ENCODE results near the gene CACNA1D. TPM values are rescaled to one million over a fixed set of nuclear protein-coding genes. Genes with fewer than 3 reads are reported as not detected.

The CACNA1D gene
- total RNA-seq, 1 experiment from 2014 or later = not detected

DNA sequence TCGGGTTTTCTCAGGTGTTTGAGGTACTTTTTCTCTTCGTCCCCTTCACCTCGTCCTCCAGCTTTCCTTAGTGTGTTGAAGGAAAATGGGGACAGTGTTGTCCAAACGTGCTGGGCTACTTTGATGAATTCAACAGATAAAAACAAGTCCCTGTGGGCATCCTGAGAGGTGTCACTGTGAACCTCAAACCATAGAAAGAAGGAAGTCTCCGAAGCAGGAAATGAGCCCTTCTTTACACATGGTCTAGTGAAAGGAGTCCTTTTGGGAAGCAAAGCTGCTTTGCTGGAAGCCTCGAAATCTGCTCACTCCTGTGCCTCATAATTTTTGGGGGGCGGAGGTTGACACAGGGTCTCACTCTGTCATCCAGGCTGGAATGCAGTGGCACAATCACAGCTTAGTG, 362.6 kb downstream of the CACNA1D start:
- Histone ChIP-seq H3K27ac (no peak overlapping the region), H3K4me3 (no peak overlapping the region), H3K9me3 (replicated peaks) (no peaks in the 10 kb centered on the region), H3K27me3 (replicated peaks) (no peaks in the 10 kb centered on the region), H3K36me3 (peaks cover 10% of the 10 kb centered on the region; the same call in 1 of the 2 replicates), H3K4me1 (replicated peaks) (no peaks in the 10 kb centered on the region)
- DNase-seq (ENCODE audit: low read depth in 1 of 2, low spot score in 2 of 2) = no peak

DNA sequence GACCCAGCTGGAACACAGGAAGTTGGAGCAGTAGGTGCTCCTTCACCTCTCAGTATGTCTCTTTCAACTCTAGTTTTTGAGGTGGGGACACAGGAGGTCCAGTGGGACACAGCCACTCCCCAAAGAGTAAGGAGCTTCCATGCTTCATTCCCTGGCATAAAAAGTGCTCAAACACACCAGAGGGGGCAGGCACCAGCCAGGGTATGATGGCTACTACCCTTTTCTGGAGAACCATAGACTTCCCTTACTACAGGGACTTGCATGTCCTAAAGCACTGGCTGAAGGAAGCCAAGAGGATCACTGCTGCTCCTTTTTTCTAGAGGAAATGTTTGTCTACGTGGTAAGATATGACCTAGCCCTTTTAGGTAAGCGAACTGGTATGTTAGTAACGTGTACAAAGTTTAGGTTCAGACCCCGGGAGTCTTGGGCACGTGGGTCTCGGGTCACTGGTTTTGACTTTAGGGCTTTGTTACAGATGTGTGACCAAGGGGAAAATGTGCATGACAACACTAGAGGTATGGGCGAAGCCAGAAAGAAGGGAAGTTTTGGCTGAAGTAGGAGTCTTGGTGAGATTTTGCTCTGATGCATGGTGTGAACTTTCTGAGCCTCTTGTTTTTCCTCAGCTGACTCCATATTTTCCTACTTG, 363.8 kb downstream of the CACNA1D start:
- DNase-seq (ENCODE audit: low read depth in 1 of 2, low spot score in 2 of 2) = no peak
- Histone ChIP-seq H3K36me3 (peaks cover 15% of the 10 kb centered on the region), H3K4me1 (replicated peaks) (no peaks in the 10 kb centered on the region), H3K27ac (no peak overlapping the region), H3K27me3 (replicated peaks) (no peaks in the 10 kb centered on the region), H3K9me3 (replicated peaks) (no peaks in the 10 kb centered on the region), H3K4me3 (no peak overlapping the region)

DNA sequence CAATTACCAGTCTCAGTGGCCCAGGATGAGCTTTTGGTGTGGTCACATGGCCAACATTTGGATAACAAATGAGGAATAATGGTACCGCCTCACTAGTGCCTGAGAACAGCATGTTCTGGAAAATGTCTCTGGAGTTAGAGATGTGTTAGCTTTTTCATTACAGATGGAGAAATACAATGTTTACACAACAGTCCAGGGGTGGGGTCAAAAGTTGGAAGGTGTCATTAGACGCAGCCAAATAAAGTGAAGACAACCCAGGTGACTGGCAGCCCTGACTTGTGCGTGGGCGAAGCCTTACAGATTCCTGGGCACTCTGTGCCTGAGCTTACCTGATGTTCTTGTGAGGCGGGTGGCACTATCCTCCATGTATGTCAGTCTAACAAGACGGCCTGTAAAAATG, 364.8 kb downstream of the CACNA1D start:
- no peak overlapping the region for H3K4me3 ChIP-seq
- no peaks in the 10 kb centered on the region for H3K9me3 ChIP-seq (replicated peaks)
- H3K27me3 ChIP-seq (replicated peaks) = no peaks in the 10 kb centered on the region
- H3K36me3 ChIP-seq = peaks cover 15% of the 10 kb centered on the region
- no peaks in the 10 kb centered on the region for H3K4me1 ChIP-seq (replicated peaks)
- no peak for DNase-seq (ENCODE audit: low read depth in 1 of 2, low spot score in 2 of 2)
- no peak overlapping the region for H3K27ac ChIP-seq

DNA sequence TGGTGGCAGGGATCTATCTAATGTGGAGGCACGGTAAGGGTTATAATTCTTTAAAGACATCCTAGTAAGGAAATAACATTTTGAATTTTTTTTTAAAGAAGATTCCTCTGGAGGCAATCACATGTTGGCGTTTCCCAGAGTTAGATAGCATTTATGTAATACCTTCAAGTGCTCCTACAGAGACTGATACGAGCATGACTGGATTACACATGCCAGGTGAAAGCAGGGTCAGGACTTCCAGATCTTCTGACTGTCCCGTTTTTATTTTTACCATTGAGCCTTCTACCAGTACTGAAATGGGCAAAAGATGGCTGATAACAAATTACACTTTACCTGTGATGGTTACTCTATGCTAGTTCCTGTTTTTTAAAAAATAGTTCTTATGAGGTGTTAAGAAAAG, 365.8 kb downstream of the CACNA1D start:
- DNase-seq (ENCODE audit: low read depth in 1 of 2, low spot score in 2 of 2) = no peak
- H3K27me3 ChIP-seq (replicated peaks) = no peaks in the 10 kb centered on the region

DNA sequence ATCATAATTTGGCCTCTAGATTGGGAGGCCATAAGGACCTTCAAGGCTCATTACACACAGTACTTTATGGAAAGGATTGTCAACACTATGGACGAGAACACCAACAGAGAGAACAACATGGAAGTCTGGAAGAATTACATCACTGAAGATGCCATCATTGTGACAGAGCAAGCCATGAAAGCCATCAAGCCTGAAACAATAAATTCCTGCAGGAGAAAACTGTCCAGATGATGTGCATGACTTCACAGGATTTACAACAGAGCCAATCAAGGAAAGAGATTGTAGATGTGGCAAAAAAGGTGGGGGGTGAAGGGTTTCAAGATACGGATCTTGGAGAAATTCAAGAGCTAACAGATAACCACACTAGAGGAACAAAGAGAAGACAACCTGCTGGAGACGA, 367.8 kb downstream of the CACNA1D start:
- Histone ChIP-seq H3K4me1 (replicated peaks) (no peaks in the 10 kb centered on the region), H3K27me3 (replicated peaks) (no peaks in the 10 kb centered on the region), H3K27ac (no peak overlapping the region), H3K9me3 (replicated peaks) (no peaks in the 10 kb centered on the region), H3K4me3 (no peak overlapping the region), H3K36me3 (peaks cover 19% of the 10 kb centered on the region)
- DNase-seq (ENCODE audit: low read depth in 1 of 2, low spot score in 2 of 2) = no peak

More for the DNA sequence above, 365.8 kb downstream of the CACNA1D start:
- Histone ChIP-seq H3K4me3 (no peak overlapping the region), H3K27ac (no peak overlapping the region), H3K36me3 (peaks cover 15% of the 10 kb centered on the region), H3K9me3 (replicated peaks) (no peaks in the 10 kb centered on the region), H3K4me1 (replicated peaks) (no peaks in the 10 kb centered on the region)

DNA sequence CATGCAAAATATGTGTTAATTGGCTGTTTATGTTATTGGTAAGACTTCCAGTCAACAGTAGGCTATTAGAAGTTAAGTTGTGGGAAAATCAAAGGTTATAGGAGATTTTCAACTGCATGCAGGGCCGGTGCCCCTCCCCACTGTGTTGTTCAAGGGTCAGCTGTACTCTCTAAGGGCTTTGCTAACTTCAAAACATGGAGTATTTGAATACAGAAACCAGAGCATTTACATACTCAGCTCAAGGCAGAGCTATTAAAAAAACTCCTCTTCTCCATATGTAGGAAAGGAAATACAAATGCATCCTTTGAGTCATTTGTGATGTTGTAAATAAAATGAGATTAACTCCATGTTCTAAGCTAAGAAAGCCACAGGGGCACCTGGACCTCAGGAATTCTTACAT, 368.7 kb downstream of the CACNA1D start:
- no peak overlapping the region for H3K4me3 ChIP-seq

More for the DNA sequence above, 368.7 kb downstream of the CACNA1D start:
- no peaks in the 10 kb centered on the region for H3K27me3 ChIP-seq (replicated peaks)
- peaks cover 24% of the 10 kb centered on the region for H3K36me3 ChIP-seq
- DNase-seq (ENCODE audit: low read depth in 1 of 2, low spot score in 2 of 2) = no peak
- no peak overlapping the region for H3K27ac ChIP-seq
- no peaks in the 10 kb centered on the region for H3K9me3 ChIP-seq (replicated peaks)
- no peaks in the 10 kb centered on the region for H3K4me1 ChIP-seq (replicated peaks)

Other genes with a start within 250 kb of the CACNA1D start
- gene TKT, start 238.6 kb upstream of the CACNA1D start, total RNA-seq (2014; rRNA removed; shearing (Covaris generic)) = 182 and 278 TPM in 2 replicates
- 15.2 and 15.5 TPM in 2 replicates for gene DCP1A, start 147.1 kb upstream of the CACNA1D start, total RNA-seq (2014; rRNA removed; shearing (Covaris generic))